Type B pancreatic cell (in vitro differentiated cells): ENCODE measurements around the gene SETDB2. TPM values are rescaled to one million over a fixed set of nuclear protein-coding genes. Genes with fewer than 3 reads are reported as not detected.
A peak's percentile ranks its signal among the peaks of the same experiment; 100 is the strongest.

ENCODE experiments used
- DNase-seq: peaks from one replicate; pipeline ENCODE4 v3.0.0; 2021; ENCODE audit warnings: mixed read lengths; ENCODE audit not compliant: unreplicated experiment; ENCODE audit errors: extremely low spot score
- H3K27ac Mint-ChIP-seq: 2 replicates; pipeline ENCODE4 v1.8.0; 2021; ENCODE audit warnings: mild to moderate bottlenecking, mixed read lengths
- H3K27me3 Mint-ChIP-seq: 2 replicates; pipeline ENCODE4 v1.8.0; 2021; ENCODE audit warnings: mixed read lengths
- H3K36me3 Mint-ChIP-seq: 2 replicates; pipeline ENCODE4 v1.8.0; 2021; ENCODE audit warnings: mixed read lengths
- H3K4me1 Mint-ChIP-seq: one replicate; pipeline ENCODE4 v1.8.0; 2021; ENCODE audit warnings: mixed read lengths; ENCODE audit not compliant: unreplicated experiment
- H3K4me3 Mint-ChIP-seq: 2 replicates; pipeline ENCODE4 v1.8.0; 2021; ENCODE audit warnings: mild to moderate bottlenecking, mixed read lengths
- H3K9me3 Mint-ChIP-seq: 2 replicates; pipeline ENCODE4 v1.8.0; 2021; ENCODE audit warnings: mixed read lengths
- total RNA-seq: library from RNA; stranded (reverse); gene quantifications from 2 replicates; pipeline ENCODE4 v1.2.1, GENCODE V29; 2021; ENCODE audit warnings: low replicate concordance
- TF ChIP-seq, protein P1 (sequence below): fragments of 200-600 bp; sonication (generic); conservative IDR thresholded peaks from 2 replicates; pipeline ENCODE4 v1.5.0; 2021; ENCODE audit warnings: antibody characterized with exemption, mild to moderate bottlenecking

Gene SETDB2
- total RNA-seq, 1 donor from 2014 or later = 11.8 TPM

DNA sequence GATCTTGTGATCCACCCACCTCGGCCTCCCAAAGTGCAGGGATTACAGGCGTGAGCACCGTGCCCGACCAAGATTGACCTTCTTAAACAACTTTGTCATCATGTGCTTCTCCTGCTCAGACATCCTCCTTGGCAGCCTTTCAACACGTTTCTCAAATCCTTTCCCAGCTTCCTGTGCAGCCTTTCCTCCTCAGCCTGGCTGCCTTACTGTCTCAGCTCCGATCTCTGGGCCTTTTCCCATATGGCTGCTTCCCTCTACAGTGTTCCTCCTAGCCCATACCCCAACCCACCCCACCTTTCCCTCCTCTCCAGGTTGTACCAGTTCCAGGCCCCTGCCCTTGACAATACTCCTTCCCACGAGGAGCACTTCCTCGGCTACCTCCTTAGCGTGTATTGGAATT, 58.9 kb downstream of the SETDB2 start:
- Mint-ChIP-seq H3K4me1 (no peaks in the 10 kb centered on the region), H3K4me3 (no peak overlapping the region), H3K36me3 (no peaks in the 10 kb centered on the region), H3K9me3 (no peaks in the 10 kb centered on the region), H3K27ac (no peak overlapping the region), H3K27me3 (no peaks in the 10 kb centered on the region)
- no peak for DNase-seq
- TF ChIP-seq, protein P1, sequence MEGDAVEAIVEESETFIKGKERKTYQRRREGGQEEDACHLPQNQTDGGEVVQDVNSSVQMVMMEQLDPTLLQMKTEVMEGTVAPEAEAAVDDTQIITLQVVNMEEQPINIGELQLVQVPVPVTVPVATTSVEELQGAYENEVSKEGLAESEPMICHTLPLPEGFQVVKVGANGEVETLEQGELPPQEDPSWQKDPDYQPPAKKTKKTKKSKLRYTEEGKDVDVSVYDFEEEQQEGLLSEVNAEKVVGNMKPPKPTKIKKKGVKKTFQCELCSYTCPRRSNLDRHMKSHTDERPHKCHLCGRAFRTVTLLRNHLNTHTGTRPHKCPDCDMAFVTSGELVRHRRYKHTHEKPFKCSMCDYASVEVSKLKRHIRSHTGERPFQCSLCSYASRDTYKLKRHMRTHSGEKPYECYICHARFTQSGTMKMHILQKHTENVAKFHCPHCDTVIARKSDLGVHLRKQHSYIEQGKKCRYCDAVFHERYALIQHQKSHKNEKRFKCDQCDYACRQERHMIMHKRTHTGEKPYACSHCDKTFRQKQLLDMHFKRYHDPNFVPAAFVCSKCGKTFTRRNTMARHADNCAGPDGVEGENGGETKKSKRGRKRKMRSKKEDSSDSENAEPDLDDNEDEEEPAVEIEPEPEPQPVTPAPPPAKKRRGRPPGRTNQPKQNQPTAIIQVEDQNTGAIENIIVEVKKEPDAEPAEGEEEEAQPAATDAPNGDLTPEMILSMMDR = no peak

DNA sequence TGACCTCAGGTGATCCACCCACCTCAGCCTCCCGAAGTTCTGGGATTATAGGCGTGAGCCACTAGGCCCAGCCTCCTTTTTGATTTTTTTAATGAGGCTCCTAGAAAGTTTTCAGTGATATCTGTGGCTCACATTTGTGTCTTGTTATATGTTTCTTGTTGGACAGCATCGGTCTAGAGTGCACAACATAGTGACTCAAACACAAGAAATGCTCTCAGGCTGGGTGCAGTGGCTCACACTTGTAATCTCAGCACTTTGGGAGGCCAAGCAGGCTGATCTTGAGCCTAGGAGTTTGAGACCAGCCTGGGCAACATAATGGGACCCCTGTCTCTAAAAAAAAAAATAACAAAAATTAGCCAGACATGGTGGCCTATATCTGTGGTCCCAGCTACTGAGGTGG, 59.9 kb downstream of the SETDB2 start:
- no peak for DNase-seq
- H3K36me3 Mint-ChIP-seq = no peaks in the 10 kb centered on the region
- TF ChIP-seq, protein P1 = no peak
- H3K4me3 Mint-ChIP-seq = no peak overlapping the region
- no peaks in the 10 kb centered on the region for H3K9me3 Mint-ChIP-seq
- no peaks in the 10 kb centered on the region for H3K27me3 Mint-ChIP-seq
- H3K27ac Mint-ChIP-seq = no peak overlapping the region
- no peaks in the 10 kb centered on the region for H3K4me1 Mint-ChIP-seq

DNA sequence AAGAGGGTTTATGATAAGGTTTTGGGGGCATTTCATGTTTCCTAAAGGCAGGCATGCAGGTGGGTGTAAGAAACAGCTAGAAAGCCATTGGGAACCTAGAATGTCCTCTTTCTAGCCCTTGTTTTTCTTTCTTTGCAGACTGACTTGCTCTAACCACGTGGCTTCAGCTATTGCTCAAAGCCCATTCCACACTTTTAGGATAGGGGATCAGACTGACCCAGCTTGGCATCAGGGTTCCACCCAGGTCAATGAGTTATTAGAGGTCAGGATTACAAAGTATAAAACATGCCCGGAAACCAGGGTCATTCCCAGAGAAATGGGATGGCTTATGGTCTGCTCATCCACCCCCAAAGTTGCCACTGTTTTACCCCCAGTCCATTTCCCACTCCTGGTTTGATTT, 68.5 kb downstream of the SETDB2 start:
- H3K4me1 Mint-ChIP-seq = peaks cover 4% of the 10 kb centered on the region
- no peaks in the 10 kb centered on the region for H3K9me3 Mint-ChIP-seq
- H3K27me3 Mint-ChIP-seq = no peaks in the 10 kb centered on the region
- TF ChIP-seq, protein P1 = no peak
- peaks cover 16% of the 10 kb centered on the region for H3K36me3 Mint-ChIP-seq
- no peak for DNase-seq
- no peak overlapping the region for H3K4me3 Mint-ChIP-seq
- H3K27ac Mint-ChIP-seq = no peak overlapping the region

DNA sequence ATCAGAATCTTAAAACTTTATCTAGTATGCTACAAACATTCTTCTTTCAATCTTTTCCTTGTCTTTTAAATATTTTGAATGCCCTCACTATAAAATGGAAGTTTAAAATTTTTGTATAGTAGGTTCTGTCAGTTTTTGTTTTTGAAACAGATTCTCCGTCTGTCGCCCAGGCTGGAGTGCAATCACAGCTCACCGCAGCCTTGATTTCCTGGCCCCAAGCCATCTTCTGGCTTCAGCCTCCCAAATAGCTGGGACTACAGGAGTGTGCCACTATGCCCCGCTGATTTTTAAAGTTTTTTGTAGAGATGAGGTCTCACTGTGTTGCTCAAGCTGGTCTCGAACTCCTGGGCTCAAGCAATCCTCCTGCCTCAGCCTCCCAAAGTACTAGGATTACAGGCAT, 72.4 kb downstream of the SETDB2 start:
- H3K36me3 Mint-ChIP-seq = peaks cover 15% of the 10 kb centered on the region

DNA sequence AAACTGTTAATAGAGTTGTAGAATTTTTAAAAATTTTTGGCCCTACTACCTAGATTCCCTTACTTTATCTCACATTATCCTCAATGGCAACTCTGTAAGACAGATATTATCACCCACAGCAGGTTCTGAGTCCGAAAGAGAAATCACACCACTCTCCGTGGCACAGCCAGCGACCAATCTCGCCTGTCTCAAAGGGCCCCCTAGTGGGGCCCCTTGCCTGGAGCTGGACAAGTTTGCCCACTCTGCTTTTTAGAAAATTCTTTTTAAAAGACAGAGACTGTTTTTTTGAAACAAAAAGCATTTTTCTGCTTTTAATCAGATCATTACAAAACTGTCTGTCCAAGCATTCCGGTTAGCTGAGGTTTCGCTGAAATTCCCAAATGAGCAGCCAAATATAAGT, 73.4 kb downstream of the SETDB2 start:
- Mint-ChIP-seq H3K27me3 (no peaks in the 10 kb centered on the region), H3K4me3 (no peak overlapping the region), H3K9me3 (no peaks in the 10 kb centered on the region), H3K27ac (no peak overlapping the region), H3K36me3 (peaks cover 15% of the 10 kb centered on the region), H3K4me1 (peaks cover 4% of the 10 kb centered on the region)
- DNase-seq = no peak
- TF ChIP-seq, protein P1 = peak; percentile 59

More for the DNA sequence above, 72.4 kb downstream of the SETDB2 start:
- Mint-ChIP-seq H3K4me3 (no peak overlapping the region), H3K27me3 (no peaks in the 10 kb centered on the region), H3K4me1 (peaks cover 4% of the 10 kb centered on the region), H3K9me3 (no peaks in the 10 kb centered on the region), H3K27ac (no peak overlapping the region)
- no peak for DNase-seq
- TF ChIP-seq, protein P1 = no peak

DNA sequence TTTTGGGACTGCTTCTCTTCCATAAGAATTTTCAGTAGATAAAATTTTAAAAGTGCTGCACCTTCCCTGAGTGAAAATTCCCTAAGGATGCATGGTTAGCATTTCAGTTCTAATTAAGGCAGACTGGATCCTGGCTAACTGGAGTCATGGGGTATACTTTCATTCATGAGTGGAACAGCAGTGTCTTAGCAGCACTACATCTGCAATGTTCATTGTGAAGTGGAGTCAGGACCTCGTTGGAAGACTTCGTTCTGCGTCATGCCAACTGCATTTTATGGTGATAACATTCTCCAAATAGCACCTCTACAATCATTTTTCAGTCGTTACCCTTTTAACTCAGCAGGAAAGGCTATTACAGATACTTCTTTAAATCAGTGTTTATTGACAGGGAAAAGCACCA, 77.2 kb downstream of the SETDB2 start:
- DNase-seq = no peak
- H3K27ac Mint-ChIP-seq = no peak overlapping the region
- H3K4me3 Mint-ChIP-seq = no peak overlapping the region
- H3K4me1 Mint-ChIP-seq = peaks cover 4% of the 10 kb centered on the region
- H3K27me3 Mint-ChIP-seq = no peaks in the 10 kb centered on the region
- H3K9me3 Mint-ChIP-seq = no peaks in the 10 kb centered on the region
- H3K36me3 Mint-ChIP-seq = peaks cover 7% of the 10 kb centered on the region
- TF ChIP-seq, protein P1 = no peak
